ENCODE measurements around the gene SDC1. TPM values are rescaled to one million over a fixed set of nuclear protein-coding genes. Genes with fewer than 3 reads are reported as not detected.

SDC1 gene
- polyA plus RNA-seq, 3 donors, result not detected

- Histone ChIP-seq H3K36me3 (replicated peaks in 1 of 2; ENCODE audit: control insufficient read depth in 1 of 2, insufficient read depth in 2 of 2, low read length in 2 of 2) (no peaks in the 10 kb centered on the region), H3K4me2 (replicated peaks; ENCODE audit: extremely low read depth, low read length, poor library complexity, severe bottlenecking) (no peak overlapping the region), H3K79me2 (ENCODE audit: insufficient read depth, low read length) (no peaks in the 10 kb centered on the region), H2AFZ (ENCODE audit: insufficient read depth, low read depth, low read length, poor library complexity, severe bottlenecking) (no peak overlapping the region), H3K4me3 (replicated peaks in 1 of 3; ENCODE audit: low read depth in 2 of 3, low read length in 3 of 3) (no peak overlapping the region), H3K27ac (ENCODE audit: low read depth in 1 of 2, low read length in 2 of 2) (no peak overlapping the region), H3K4me1 (ENCODE audit: control insufficient read depth in 1 of 2, insufficient read depth in 2 of 2, low read length in 2 of 2) (no peaks in the 10 kb centered on the region), H3K9me3 (replicated peaks in 1 of 2; ENCODE audit: control insufficient read depth in 1 of 2, insufficient read depth in 1 of 2, low read length in 2 of 2) (no peaks in the 10 kb centered on the region), H3K27me3 (ENCODE audit: control insufficient read depth in 2 of 2, insufficient read depth in 2 of 2, low read length in 2 of 2) (no peaks in the 10 kb centered on the region), H4K20me1 (ENCODE audit: insufficient read depth, low read length) (no peaks in the 10 kb centered on the region), H3K9ac (ENCODE audit: insufficient read depth, low read length, poor library complexity, severe bottlenecking) (no peak overlapping the region)
- WGBS (ENCODE audit: insufficient coverage), result 98% methylated on average over 14 of the region's 17 CpGs
- DNase-seq, result no peak
- peaks cover 0 to 3% (median 0%) of the 10 kb centered on the region in 3 donors for H3K27me3 Mint-ChIP-seq (ENCODE audit: low read depth in 3 of 3)
- TF ChIP-seq, protein P1, sequence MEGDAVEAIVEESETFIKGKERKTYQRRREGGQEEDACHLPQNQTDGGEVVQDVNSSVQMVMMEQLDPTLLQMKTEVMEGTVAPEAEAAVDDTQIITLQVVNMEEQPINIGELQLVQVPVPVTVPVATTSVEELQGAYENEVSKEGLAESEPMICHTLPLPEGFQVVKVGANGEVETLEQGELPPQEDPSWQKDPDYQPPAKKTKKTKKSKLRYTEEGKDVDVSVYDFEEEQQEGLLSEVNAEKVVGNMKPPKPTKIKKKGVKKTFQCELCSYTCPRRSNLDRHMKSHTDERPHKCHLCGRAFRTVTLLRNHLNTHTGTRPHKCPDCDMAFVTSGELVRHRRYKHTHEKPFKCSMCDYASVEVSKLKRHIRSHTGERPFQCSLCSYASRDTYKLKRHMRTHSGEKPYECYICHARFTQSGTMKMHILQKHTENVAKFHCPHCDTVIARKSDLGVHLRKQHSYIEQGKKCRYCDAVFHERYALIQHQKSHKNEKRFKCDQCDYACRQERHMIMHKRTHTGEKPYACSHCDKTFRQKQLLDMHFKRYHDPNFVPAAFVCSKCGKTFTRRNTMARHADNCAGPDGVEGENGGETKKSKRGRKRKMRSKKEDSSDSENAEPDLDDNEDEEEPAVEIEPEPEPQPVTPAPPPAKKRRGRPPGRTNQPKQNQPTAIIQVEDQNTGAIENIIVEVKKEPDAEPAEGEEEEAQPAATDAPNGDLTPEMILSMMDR (IDR thresholded peaks at IDR 0.05), result no peak
- no peaks in the 10 kb centered on the region for H3K9me3 Mint-ChIP-seq
- H3K36me3 Mint-ChIP-seq, result no peaks in the 10 kb centered on the region
- H3K4me1 Mint-ChIP-seq, result no peaks in the 10 kb centered on the region
- no peak overlapping the region for H3K27ac Mint-ChIP-seq
- intact Hi-C loops (cut with micrococcal nuclease), result no loop called here
- no peak overlapping the region for H3K4me3 Mint-ChIP-seq
Observed at GRCh38 chr2:20168048-20168726, 56.7 kb downstream of the SDC1 start.

DNA sequence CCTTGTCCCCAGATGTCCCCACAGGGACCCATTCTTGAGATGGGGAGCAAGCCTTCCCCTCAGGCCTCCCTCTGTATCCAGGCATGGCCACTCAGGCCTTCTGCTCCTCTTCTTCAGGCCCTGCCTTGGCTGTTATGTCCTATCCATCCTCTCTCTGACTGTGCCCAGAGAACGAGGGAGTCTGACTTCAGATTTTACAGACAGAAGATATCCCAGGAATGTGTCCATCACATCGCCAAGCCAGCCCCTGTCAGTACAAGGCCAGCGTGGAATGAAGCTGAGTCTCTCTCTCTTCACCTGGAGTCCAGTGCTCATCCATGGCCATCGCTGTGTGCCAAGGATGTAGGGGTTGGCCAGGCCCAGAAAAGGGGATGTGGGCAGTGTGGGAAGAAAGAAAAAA lies 57.6 kb downstream of the SDC1 start:
- no peaks in the 10 kb centered on the region for H3K9me3 Mint-ChIP-seq
- TF ChIP-seq, protein P1 (IDR thresholded peaks at IDR 0.05), result no peak
- DNase-seq, result no peak
- Histone ChIP-seq H3K9ac (ENCODE audit: insufficient read depth, low read length, poor library complexity, severe bottlenecking) (no peak overlapping the region), H3K27ac (ENCODE audit: low read depth in 1 of 2, low read length in 2 of 2) (no peak overlapping the region), H3K9me3 (replicated peaks in 1 of 2; ENCODE audit: control insufficient read depth in 1 of 2, insufficient read depth in 1 of 2, low read length in 2 of 2) (no peaks in the 10 kb centered on the region), H3K36me3 (replicated peaks in 1 of 2; ENCODE audit: control insufficient read depth in 1 of 2, insufficient read depth in 2 of 2, low read length in 2 of 2) (no peaks in the 10 kb centered on the region), H3K4me3 (replicated peaks in 1 of 3; ENCODE audit: low read depth in 2 of 3, low read length in 3 of 3) (no peak overlapping the region), H3K4me2 (replicated peaks; ENCODE audit: extremely low read depth, low read length, poor library complexity, severe bottlenecking) (no peak overlapping the region), H4K20me1 (ENCODE audit: insufficient read depth, low read length) (no peaks in the 10 kb centered on the region), H3K27me3 (ENCODE audit: control insufficient read depth in 2 of 2, insufficient read depth in 2 of 2, low read length in 2 of 2) (no peaks in the 10 kb centered on the region), H3K4me1 (ENCODE audit: control insufficient read depth in 1 of 2, insufficient read depth in 2 of 2, low read length in 2 of 2) (no peaks in the 10 kb centered on the region), H3K79me2 (ENCODE audit: insufficient read depth, low read length) (no peaks in the 10 kb centered on the region), H2AFZ (ENCODE audit: insufficient read depth, low read depth, low read length, poor library complexity, severe bottlenecking) (no peak overlapping the region)
- intact Hi-C loops (cut with micrococcal nuclease), result no loop called here
- peaks cover under 1 to 3% (median 2%) of the 10 kb centered on the region in 3 donors for H3K27me3 Mint-ChIP-seq (ENCODE audit: low read depth in 3 of 3)
- no peaks in the 10 kb centered on the region for H3K4me1 Mint-ChIP-seq
- H3K36me3 Mint-ChIP-seq, result no peaks in the 10 kb centered on the region
- 73% methylated on average over 3 of the region's 4 CpGs for WGBS (ENCODE audit: insufficient coverage)
- H3K27ac Mint-ChIP-seq, result no peak overlapping the region
- no peak overlapping the region for H3K4me3 Mint-ChIP-seq

All from CD14-positive monocyte (primary cell).